Measurements from ENCODE around the gene ARHGAP24. TPM values are rescaled to one million over a fixed set of nuclear protein-coding genes. Genes with fewer than 3 reads are reported as not detected.

Gene ARHGAP24
- polyA plus RNA-seq, 2 of the 4 experiments (the other 2 are of a cell fraction), result 1.7 to 12.1 TPM

DNA sequence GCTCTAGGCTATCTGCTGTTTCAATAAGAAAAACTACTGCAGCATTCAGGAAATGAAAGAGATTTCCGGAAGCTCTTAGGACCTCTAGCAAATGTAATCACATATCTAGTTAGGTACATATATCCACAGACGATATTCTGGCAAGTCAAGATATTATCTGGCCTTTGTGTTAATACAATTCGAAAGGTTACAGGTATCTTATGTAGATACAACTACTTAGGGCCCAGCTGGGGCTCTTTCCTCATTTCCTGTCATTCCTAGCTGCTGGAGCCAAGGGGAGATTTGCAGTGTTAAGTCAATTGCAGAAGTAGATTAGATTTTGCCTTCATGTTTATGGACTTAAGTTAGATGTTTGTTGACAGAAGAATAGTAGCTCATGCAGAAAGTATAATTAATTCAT is 299.5 kb downstream of the ARHGAP24 start:
- H3K9me3 ChIP-seq, result no peaks in the 10 kb centered on the region
- ATAC-seq, result no peak
- peaks cover 18% of the 10 kb centered on the region; the same call in 2 of the 3 replicates for H3K4me1 ChIP-seq
- ChIA-PET POLR2A (no interaction called here), CTCF (interaction anchor here (0.7 kb wide), 1 partner anchor 22 kb away, joined by 3 read pairs; no protein-coding TSS in a partner anchor)
- FAIRE-seq, result no peak
- no peak overlapping the region for H3K4me3 ChIP-seq
- TF ChIP-seq JUN (IDR thresholded peaks at IDR 0.05), result no peak
- no peak for TF ChIP-seq CHD4 (IDR thresholded peaks at IDR 0.05; ENCODE audit: borderline replicate concordance)
- TF ChIP-seq, protein P1, sequence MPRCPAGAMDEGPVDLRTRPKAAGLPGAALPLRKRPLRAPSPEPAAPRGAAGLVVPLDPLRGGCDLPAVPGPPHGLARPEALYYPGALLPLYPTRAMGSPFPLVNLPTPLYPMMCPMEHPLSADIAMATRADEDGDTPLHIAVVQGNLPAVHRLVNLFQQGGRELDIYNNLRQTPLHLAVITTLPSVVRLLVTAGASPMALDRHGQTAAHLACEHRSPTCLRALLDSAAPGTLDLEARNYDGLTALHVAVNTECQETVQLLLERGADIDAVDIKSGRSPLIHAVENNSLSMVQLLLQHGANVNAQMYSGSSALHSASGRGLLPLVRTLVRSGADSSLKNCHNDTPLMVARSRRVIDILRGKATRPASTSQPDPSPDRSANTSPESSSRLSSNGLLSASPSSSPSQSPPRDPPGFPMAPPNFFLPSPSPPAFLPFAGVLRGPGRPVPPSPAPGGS (IDR thresholded peaks at IDR 0.05), result no peak
- no peak overlapping the region for H3K4me2 ChIP-seq
- DNase-seq (ENCODE audit: low read depth in 1 of 2, low spot score in 1 of 2), result no peak
- no peak overlapping the region for H3K27ac ChIP-seq
- 83% methylated on average over 3 of the region's 3 CpGs for WGBS (ENCODE audit: missing lambda C conversion rate)

DNA sequence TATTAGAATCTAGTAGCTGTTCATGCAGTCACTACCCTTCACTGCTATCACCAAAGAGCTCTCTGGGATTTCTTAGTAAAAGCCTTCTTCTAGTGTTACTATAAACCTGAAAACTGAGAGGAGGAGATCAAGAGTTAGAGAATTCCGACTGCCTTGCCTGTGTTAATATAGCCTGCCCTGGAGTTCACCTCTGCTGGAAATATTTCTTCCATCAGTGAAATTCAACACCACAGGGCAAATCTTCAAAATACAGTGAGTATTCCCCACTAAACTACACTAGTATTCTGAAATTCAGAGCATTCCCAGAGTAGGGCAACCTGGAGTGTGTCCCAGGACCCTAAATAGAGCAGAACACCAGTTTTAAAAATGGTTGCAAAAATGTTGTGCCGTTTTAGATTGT is 301.1 kb downstream of the ARHGAP24 start:
- WGBS (ENCODE audit: missing lambda C conversion rate), result 58% methylated on average over 2 of the region's 2 CpGs
- ATAC-seq, result no peak
- ChIA-PET POLR2A (no interaction called here), CTCF (no interaction called here)
- Histone ChIP-seq H3K27ac (no peak overlapping the region), H3K9me3 (no peaks in the 10 kb centered on the region), H3K4me1 (peaks cover 19% of the 10 kb centered on the region; the same call in 2 of the 3 replicates), H3K4me2 (no peak overlapping the region), H3K4me3 (no peak overlapping the region)
- no peak for DNase-seq (ENCODE audit: low read depth in 1 of 2, low spot score in 1 of 2)
- TF ChIP-seq POLR2AphosphoS2 (conservative IDR thresholded peaks at IDR 0.05; ENCODE audit: low read length), result no peak
- TF ChIP-seq TP53 (CRISPR knock-in tag; IDR thresholded peaks at IDR 0.05), result no peak
- no peak for TF ChIP-seq ZSCAN20 (CRISPR knock-in tag; IDR thresholded peaks at IDR 0.05)
- no peak for TF ChIP-seq EHF (CRISPR knock-in tag; IDR thresholded peaks at IDR 0.05)
- TF ChIP-seq, protein P2, sequence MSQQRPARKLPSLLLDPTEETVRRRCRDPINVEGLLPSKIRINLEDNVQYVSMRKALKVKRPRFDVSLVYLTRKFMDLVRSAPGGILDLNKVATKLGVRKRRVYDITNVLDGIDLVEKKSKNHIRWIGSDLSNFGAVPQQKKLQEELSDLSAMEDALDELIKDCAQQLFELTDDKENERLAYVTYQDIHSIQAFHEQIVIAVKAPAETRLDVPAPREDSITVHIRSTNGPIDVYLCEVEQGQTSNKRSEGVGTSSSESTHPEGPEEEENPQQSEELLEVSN (IDR thresholded peaks at IDR 0.05; ENCODE audit: borderline replicate concordance, low read depth), result no peak
- no peak for TF ChIP-seq HOXA7 (CRISPR knock-in tag; IDR thresholded peaks at IDR 0.05)
- TF ChIP-seq MYC (IDR thresholded peaks at IDR 0.05; ENCODE audit: borderline replicate concordance, low read length), result no peak
- no peak for TF ChIP-seq HDAC2 (IDR thresholded peaks at IDR 0.05)
- TF ChIP-seq, protein P3, sequence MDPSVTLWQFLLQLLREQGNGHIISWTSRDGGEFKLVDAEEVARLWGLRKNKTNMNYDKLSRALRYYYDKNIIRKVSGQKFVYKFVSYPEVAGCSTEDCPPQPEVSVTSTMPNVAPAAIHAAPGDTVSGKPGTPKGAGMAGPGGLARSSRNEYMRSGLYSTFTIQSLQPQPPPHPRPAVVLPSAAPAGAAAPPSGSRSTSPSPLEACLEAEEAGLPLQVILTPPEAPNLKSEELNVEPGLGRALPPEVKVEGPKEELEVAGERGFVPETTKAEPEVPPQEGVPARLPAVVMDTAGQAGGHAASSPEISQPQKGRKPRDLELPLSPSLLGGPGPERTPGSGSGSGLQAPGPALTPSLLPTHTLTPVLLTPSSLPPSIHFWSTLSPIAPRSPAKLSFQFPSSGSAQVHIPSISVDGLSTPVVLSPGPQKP (IDR thresholded peaks at IDR 0.05; ENCODE audit: low read depth, low read length), result no peak
- TF ChIP-seq JUNB (IDR thresholded peaks at IDR 0.05), result no peak
- no peak for TF ChIP-seq KDM5A (IDR thresholded peaks at IDR 0.05)
- no peak for TF ChIP-seq KDM1A (IDR thresholded peaks at IDR 0.05; ENCODE audit: low read depth)
- no peak for TF ChIP-seq ZNF302 (CRISPR knock-in tag; IDR thresholded peaks at IDR 0.05)
- no peak for FAIRE-seq

DNA sequence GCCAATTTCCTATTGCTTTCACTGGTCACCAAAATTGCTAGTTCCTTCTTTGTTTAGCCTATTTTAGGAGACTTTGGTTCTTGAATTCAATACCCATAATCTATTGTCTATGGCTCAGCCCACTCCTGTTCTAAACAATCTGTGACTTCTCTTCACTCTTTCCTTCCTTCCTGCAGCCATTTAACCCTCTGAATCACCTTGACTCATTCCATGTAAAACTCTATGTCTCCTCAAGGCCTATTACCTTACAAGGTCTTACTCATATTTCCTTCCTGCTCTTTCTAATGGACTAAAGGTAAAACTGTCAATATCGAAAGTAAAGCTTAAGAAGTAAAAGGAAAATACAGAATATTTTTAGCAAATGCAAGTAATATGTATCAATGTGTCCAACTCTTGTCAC is 301.6 kb downstream of the ARHGAP24 start:
- no peaks in the 10 kb centered on the region for H3K9me3 ChIP-seq
- ChIA-PET CTCF (no interaction called here), POLR2A (no interaction called here)
- no peak overlapping the region for H3K27ac ChIP-seq
- ATAC-seq, result no peak
- no peak for DNase-seq (ENCODE audit: low read depth in 1 of 2, low spot score in 1 of 2)
- 45% methylated on average over 1 of the region's 1 CpG for WGBS (ENCODE audit: missing lambda C conversion rate)
- H3K4me1 ChIP-seq, result peaks cover 19% of the 10 kb centered on the region; the same call in 2 of the 3 replicates
- no peak for FAIRE-seq
- H3K4me2 ChIP-seq, result no peak overlapping the region; the same call in 2 of the 3 replicates
- H3K4me3 ChIP-seq, result no peak overlapping the region
- TF ChIP-seq, protein P3 (IDR thresholded peaks at IDR 0.05; ENCODE audit: low read depth, low read length), result no peak
- TF ChIP-seq HDAC2 (IDR thresholded peaks at IDR 0.05) (no peak), ZC3H11A (IDR thresholded peaks at IDR 0.05) (no peak), RFX5 (IDR thresholded peaks at IDR 0.05) (no peak), POLR2AphosphoS2 (conservative IDR thresholded peaks at IDR 0.05; ENCODE audit: low read length) (no peak), SREBF2 (IDR thresholded peaks at IDR 0.05) (no peak), FOXS1 (CRISPR knock-in tag; IDR thresholded peaks at IDR 0.05) (no peak), HEYL (CRISPR knock-in tag; IDR thresholded peaks at IDR 0.05) (no peak), TP53 (CRISPR knock-in tag; IDR thresholded peaks at IDR 0.05) (no peak)
- TF ChIP-seq, protein P4, sequence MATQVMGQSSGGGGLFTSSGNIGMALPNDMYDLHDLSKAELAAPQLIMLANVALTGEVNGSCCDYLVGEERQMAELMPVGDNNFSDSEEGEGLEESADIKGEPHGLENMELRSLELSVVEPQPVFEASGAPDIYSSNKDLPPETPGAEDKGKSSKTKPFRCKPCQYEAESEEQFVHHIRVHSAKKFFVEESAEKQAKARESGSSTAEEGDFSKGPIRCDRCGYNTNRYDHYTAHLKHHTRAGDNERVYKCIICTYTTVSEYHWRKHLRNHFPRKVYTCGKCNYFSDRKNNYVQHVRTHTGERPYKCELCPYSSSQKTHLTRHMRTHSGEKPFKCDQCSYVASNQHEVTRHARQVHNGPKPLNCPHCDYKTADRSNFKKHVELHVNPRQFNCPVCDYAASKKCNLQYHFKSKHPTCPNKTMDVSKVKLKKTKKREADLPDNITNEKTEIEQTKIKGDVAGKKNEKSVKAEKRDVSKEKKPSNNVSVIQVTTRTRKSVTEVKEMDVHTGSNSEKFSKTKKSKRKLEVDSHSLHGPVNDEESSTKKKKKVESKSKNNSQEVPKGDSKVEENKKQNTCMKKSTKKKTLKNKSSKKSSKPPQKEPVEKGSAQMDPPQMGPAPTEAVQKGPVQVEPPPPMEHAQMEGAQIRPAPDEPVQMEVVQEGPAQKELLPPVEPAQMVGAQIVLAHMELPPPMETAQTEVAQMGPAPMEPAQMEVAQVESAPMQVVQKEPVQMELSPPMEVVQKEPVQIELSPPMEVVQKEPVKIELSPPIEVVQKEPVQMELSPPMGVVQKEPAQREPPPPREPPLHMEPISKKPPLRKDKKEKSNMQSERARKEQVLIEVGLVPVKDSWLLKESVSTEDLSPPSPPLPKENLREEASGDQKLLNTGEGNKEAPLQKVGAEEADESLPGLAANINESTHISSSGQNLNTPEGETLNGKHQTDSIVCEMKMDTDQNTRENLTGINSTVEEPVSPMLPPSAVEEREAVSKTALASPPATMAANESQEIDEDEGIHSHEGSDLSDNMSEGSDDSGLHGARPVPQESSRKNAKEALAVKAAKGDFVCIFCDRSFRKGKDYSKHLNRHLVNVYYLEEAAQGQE (IDR thresholded peaks at IDR 0.05), result no peak
- TF ChIP-seq, protein P5, sequence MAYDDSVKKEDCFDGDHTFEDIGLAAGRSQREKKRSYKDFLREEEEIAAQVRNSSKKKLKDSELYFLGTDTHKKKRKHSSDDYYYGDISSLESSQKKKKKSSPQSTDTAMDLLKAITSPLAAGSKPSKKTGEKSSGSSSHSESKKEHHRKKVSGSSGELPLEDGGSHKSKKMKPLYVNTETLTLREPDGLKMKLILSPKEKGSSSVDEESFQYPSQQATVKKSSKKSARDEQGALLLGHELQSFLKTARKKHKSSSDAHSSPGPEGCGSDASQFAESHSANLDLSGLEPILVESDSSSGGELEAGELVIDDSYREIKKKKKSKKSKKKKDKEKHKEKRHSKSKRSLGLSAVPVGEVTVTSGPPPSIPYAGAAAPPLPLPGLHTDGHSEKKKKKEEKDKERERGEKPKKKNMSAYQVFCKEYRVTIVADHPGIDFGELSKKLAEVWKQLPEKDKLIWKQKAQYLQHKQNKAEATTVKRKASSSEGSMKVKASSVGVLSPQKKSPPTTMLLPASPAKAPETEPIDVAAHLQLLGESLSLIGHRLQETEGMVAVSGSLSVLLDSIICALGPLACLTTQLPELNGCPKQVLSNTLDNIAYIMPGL (CRISPR knock-in tag; IDR thresholded peaks at IDR 0.05; ENCODE audit: borderline replicate concordance), result no peak
- TF ChIP-seq, protein P1 (IDR thresholded peaks at IDR 0.05), result no peak

All from A549 (cell line).